ENCODE results near the gene TNS1.

TNS1 gene

GRCh38 chr2:218013289-218013688 is 10.5 kb upstream of the TNS1 start:
- no peak overlapping the region for H3K4me2 ChIP-seq (ENCODE audit: low read length)
- no peaks in the 10 kb centered on the region for H3K27me3 ChIP-seq (ENCODE audit: control insufficient read depth, insufficient read depth, low read length)
- no peak overlapping the region for H3K4me3 ChIP-seq (ENCODE audit: low read depth, low read length)
- H3K36me3 ChIP-seq (ENCODE audit: control insufficient read depth, insufficient read depth, low read length), result no peaks in the 10 kb centered on the region
- no peak overlapping the region for H3K9ac ChIP-seq
- no peaks in the 10 kb centered on the region for H3K79me2 ChIP-seq
- no peak overlapping the region for H2AFZ ChIP-seq
- H3K4me1 ChIP-seq, result peaks cover 2% of the 10 kb centered on the region
- no peaks in the 10 kb centered on the region for H3K9me3 ChIP-seq (ENCODE audit: control insufficient read depth, low read length)
- no peak overlapping the region for H3K27ac ChIP-seq
- no peak for TF ChIP-seq CTCF (IDR thresholded peaks at IDR 0.05)

- Histone ChIP-seq H3K79me2 (no peaks in the 10 kb centered on the region), H2AFZ (no peak overlapping the region), H3K27ac (no peak overlapping the region), H3K9me3 (ENCODE audit: control insufficient read depth, low read length) (no peaks in the 10 kb centered on the region), H3K36me3 (ENCODE audit: control insufficient read depth, insufficient read depth, low read length) (no peaks in the 10 kb centered on the region), H3K4me2 (ENCODE audit: low read length) (no peak overlapping the region), H3K9ac (no peak overlapping the region), H3K4me1 (peaks cover 2% of the 10 kb centered on the region), H3K4me3 (ENCODE audit: low read depth, low read length) (no peak overlapping the region), H3K27me3 (ENCODE audit: control insufficient read depth, insufficient read depth, low read length) (no peaks in the 10 kb centered on the region)
- TF ChIP-seq CTCF (IDR thresholded peaks at IDR 0.05), result no peak
Measured at GRCh38 chr2:218012284-218012683, 9.5 kb upstream of the TNS1 start.

- H2AFZ ChIP-seq, result no peak overlapping the region
- H3K4me2 ChIP-seq (ENCODE audit: low read length), result no peak overlapping the region
- H3K27me3 ChIP-seq (ENCODE audit: control insufficient read depth, insufficient read depth, low read length), result no peaks in the 10 kb centered on the region
- H3K27ac ChIP-seq, result no peak overlapping the region
- no peaks in the 10 kb centered on the region for H3K36me3 ChIP-seq (ENCODE audit: control insufficient read depth, insufficient read depth, low read length)
- H3K9ac ChIP-seq, result no peak overlapping the region
- TF ChIP-seq CTCF (IDR thresholded peaks at IDR 0.05), result no peak
- H3K4me3 ChIP-seq (ENCODE audit: low read depth, low read length), result no peak overlapping the region
- peaks cover 2% of the 10 kb centered on the region for H3K4me1 ChIP-seq
- H3K9me3 ChIP-seq (ENCODE audit: control insufficient read depth, low read length), result no peaks in the 10 kb centered on the region
- H3K79me2 ChIP-seq, result no peaks in the 10 kb centered on the region
Measured at GRCh38 chr2:218011653-218012040, 8.9 kb upstream of the TNS1 start.

GRCh38 chr2:218010984-218011652 is 8.3 kb upstream of the TNS1 start:
- Histone ChIP-seq H3K4me2 (ENCODE audit: low read length) (no peak overlapping the region), H3K27me3 (ENCODE audit: control insufficient read depth, insufficient read depth, low read length) (no peaks in the 10 kb centered on the region), H3K9ac (no peak overlapping the region), H3K9me3 (ENCODE audit: control insufficient read depth, low read length) (no peaks in the 10 kb centered on the region), H3K79me2 (no peaks in the 10 kb centered on the region), H3K36me3 (ENCODE audit: control insufficient read depth, insufficient read depth, low read length) (no peaks in the 10 kb centered on the region), H3K4me1 (peaks cover 2% of the 10 kb centered on the region), H3K4me3 (ENCODE audit: low read depth, low read length) (no peak overlapping the region), H2AFZ (peak overlapping the region; percentile 38), H3K27ac (no peak overlapping the region)
- no peak for TF ChIP-seq CTCF (IDR thresholded peaks at IDR 0.05)
